GM12878 (cell line): ENCODE measurements around the gene DIP2B. TPM values are rescaled to one million over a fixed set of nuclear protein-coding genes. Genes with fewer than 3 reads are reported as not detected.

Experiments used
- BACH1 ChIP-seq: fragments of 450-650 bp; IDR thresholded peaks from 2 replicates; pipeline ENCODE4 v1.6.1; 2017; ENCODE audit warnings: mild to moderate bottlenecking, borderline replicate concordance
- EGR1 ChIP-seq, 2 experiments: IDR thresholded peaks; 1 replicate in 1 of 2; 2 replicates in 1 of 2; pipeline ENCODE4 v1.6.1; 2011 to 2012; ENCODE audit warnings: low read depth in 2 of 2, low read length in 2 of 2, borderline replicate concordance in 1 of 2, mild to moderate bottlenecking in 1 of 2, moderate library complexity in 1 of 2
- GABPA ChIP-seq: IDR thresholded peaks from 2 replicates; pipeline ENCODE4 v1.6.1; 2014; ENCODE audit warnings: antibody characterized with exemption, low read depth, mild to moderate bottlenecking, inconsistent platforms
- IKZF2 ChIP-seq, 2 experiments: fragments of 450-650 bp; IDR thresholded peaks; 2 replicates each; pipeline ENCODE4 v1.6.1; 2017; ENCODE audit warnings: mild to moderate bottlenecking in 2 of 2, moderate library complexity in 2 of 2
- PML ChIP-seq: IDR thresholded peaks from 2 replicates; pipeline ENCODE4 v1.6.1; 2012; ENCODE audit warnings: low read length, inconsistent platforms
- TAF1 ChIP-seq: IDR thresholded peaks from 2 replicates; pipeline ENCODE4 v1.6.1; 2011; ENCODE audit warnings: mild to moderate bottlenecking, low read depth, low read length, borderline replicate concordance
- TARDBP ChIP-seq: IDR thresholded peaks from 2 replicates; pipeline ENCODE4 v1.6.1; 2016; ENCODE audit warnings: borderline replicate concordance
- polyA plus RNA-seq, 11 experiments: library from polyadenylated mRNA; depleted of rRNA in 4 of 11; unstranded in 6 of 11; stranded (reverse) in 5 of 11; fragments of >200 nt; fragmentation: Nextera tagmentation in 4 of 11; fragmentation: Illumina TruSeq in 1 of 11; extraction: Ambion mirVana in 4 of 11; extraction: Trizol in 1 of 11; gene quantifications; 1 replicate in 1 of 11; 2 replicates in 10 of 11; pipeline versions ENCODE4 v1.2.1 to v1.2.3, GENCODE V29; 2011 to 2016; ENCODE audit warnings: inconsistent platforms in 2 of 11, missing spikeins in 2 of 11, low read depth in 1 of 11
- total RNA-seq, 4 experiments: library from RNA; depleted of rRNA in 3 of 4; stranded (reverse); fragments of >200 nt in 3 of 4; fragmentation: Illumina TruSeq in 1 of 4; extraction: Trizol in 1 of 4; gene quantifications; 2 replicates each; pipeline versions ENCODE4 v1.2.1 to v1.2.3, GENCODE V29; 2013 to 2021
- TF ChIP-seq, protein P1 (sequence below): IDR thresholded peaks from 2 replicates; pipeline ENCODE4 v1.6.1; 2012; ENCODE audit warnings: low read length, inconsistent platforms

Gene DIP2B
- total and polyA plus RNA-seq, 10 of the 15 experiments (the other 5 are each of a cell fraction or from before 2014, with no cell fraction given): 4.5 to 30.0 (median 18.6) TPM

DNA sequence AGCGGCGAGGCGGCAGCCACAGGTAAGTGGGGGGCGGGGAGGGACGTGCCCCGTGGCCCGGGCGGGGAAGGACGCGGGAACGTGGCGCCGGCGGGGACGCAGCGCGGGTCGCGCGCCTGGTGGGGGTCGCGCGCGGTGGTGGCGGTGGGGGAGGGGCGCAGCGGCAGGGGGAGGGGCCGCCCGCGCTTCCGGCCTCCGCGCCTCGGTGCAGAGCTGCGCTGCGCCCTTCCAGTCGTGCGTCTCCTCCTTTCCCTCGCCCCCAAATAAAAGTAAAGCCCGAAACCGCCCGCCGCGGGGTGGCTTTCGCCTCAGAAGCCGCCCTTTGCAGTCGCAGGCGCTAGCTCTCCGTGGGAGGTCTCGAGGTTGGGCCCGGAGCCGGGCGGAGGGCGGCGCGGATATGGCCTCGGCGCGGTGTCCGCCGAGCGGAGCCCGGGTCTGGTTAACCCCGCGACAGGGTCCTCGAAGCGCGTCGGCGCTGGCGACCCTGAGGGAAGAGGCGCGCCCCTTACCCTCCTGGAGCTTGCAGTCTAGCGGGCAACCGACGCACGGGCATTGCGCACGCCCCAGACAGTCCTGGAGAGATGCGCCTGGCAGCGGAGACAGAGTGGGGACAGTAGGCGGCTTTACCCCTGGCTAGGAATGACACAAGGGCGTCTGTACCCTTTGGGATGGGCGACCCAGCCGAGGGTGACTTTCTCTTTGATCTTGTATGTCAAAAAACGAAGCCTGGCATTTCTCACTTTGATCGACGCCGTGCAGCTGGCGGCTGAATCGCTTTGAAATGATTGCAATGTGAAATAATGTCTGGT lies 259.7 kb downstream of the DIP2B start (continued):
- TF ChIP-seq GABPA: no peak
- peak; percentile 48; the same call in 1 of the 2 replicates for TF ChIP-seq TAF1
- TF ChIP-seq, protein P1, sequence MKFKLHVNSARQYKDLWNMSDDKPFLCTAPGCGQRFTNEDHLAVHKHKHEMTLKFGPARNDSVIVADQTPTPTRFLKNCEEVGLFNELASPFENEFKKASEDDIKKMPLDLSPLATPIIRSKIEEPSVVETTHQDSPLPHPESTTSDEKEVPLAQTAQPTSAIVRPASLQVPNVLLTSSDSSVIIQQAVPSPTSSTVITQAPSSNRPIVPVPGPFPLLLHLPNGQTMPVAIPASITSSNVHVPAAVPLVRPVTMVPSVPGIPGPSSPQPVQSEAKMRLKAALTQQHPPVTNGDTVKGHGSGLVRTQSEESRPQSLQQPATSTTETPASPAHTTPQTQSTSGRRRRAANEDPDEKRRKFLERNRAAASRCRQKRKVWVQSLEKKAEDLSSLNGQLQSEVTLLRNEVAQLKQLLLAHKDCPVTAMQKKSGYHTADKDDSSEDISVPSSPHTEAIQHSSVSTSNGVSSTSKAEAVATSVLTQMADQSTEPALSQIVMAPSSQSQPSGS: no peak
- peak; percentile 49; the same call in 1 of the 2 replicates for TF ChIP-seq BACH1
- TF ChIP-seq PML: 0 out of 2 replicates have a peak, but pooled peaks have one; percentile 20
- 0 out of 2 replicates have a peak, but pooled peaks have one; percentile 55 for TF ChIP-seq TARDBP
- peak in 1 of 2 experiments; percentile 71; a peak in 1 of 3 replicates for TF ChIP-seq EGR1 (IDR thresholded peaks at IDR 0.05; ENCODE audit: borderline replicate concordance in 1 of 2, low read depth in 2 of 2, low read length in 2 of 2)
- no peak for TF ChIP-seq IKZF2 (IDR thresholded peaks at IDR 0.05)
